MM.1S (cell line): ENCODE results near the gene NPLOC4.

Experiments used
- DNase-seq: peaks from one replicate; pipeline ENCODE4 v3.0.0-alpha.2; 2015
- H2AFZ ChIP-seq: fragments of 300-600 bp; sonication (generic); 2 replicates; pipeline ENCODE4 v1.6.0; 2016; ENCODE audit warnings: antibody characterized with exemption, low read length
- H3F3A ChIP-seq: fragments of 300-600 bp; sonication (generic); 2 replicates; pipeline ENCODE4 v1.6.1; 2016; ENCODE audit warnings: mild to moderate bottlenecking, antibody characterized with exemption, low read length, moderate library complexity, mixed read lengths; ENCODE audit not compliant: insufficient read depth
- H3K27ac ChIP-seq: fragments of 300-600 bp; sonication (generic); 2 replicates; pipeline ENCODE4 v1.5.1; 2016; ENCODE audit warnings: mild to moderate bottlenecking, low read length
- H3K27me3 ChIP-seq: fragments of 300-600 bp; sonication (generic); replicated peaks from 2 replicates; pipeline ENCODE4 v1.6.0; 2016; ENCODE audit warnings: low read length; ENCODE audit not compliant: insufficient read depth
- H3K36me3 ChIP-seq: fragments of 300-600 bp; sonication (generic); replicated peaks from 2 replicates; pipeline ENCODE4 v1.6.1; 2016; ENCODE audit warnings: mild to moderate bottlenecking, low read length, mixed read lengths; ENCODE audit not compliant: insufficient read depth
- H3K4me1 ChIP-seq: fragments of 300-600 bp; sonication (generic); 2 replicates; pipeline ENCODE4 v1.6.1; 2016; ENCODE audit warnings: low read length, mixed read lengths
- H3K4me2 ChIP-seq: fragments of 300-600 bp; sonication (generic); 2 replicates; pipeline ENCODE4 v1.6.0; 2016; ENCODE audit warnings: low read depth, low read length
- H3K4me3 ChIP-seq: fragments of 300-600 bp; sonication (generic); 2 replicates; pipeline ENCODE4 v1.5.1; 2016; ENCODE audit warnings: low read length, mixed read lengths
- H3K79me2 ChIP-seq: fragments of 300-600 bp; sonication (generic); 2 replicates; pipeline ENCODE4 v1.6.1; 2016; ENCODE audit warnings: mixed run types, low read length, mixed read lengths
- H3K9ac ChIP-seq: fragments of 300-600 bp; sonication (generic); 2 replicates; pipeline ENCODE4 v1.6.1; 2016; ENCODE audit warnings: low read length, mixed read lengths
- H3K9me2 ChIP-seq: fragments of 300-600 bp; sonication (generic); replicated peaks from 2 replicates; pipeline ENCODE4 v1.6.1; 2016; ENCODE audit warnings: mild to moderate bottlenecking, low read length, mixed read lengths; ENCODE audit not compliant: insufficient read depth
- H3K9me3 ChIP-seq: fragments of 300-600 bp; sonication (generic); replicated peaks from 2 replicates; pipeline ENCODE4 v1.6.1; 2016; ENCODE audit warnings: mild to moderate bottlenecking, low read length, mixed read lengths; ENCODE audit not compliant: insufficient read depth
- H4K20me1 ChIP-seq: fragments of 300-600 bp; sonication (generic); 2 replicates; pipeline ENCODE4 v1.6.1; 2016; ENCODE audit warnings: mild to moderate bottlenecking, low read length, moderate library complexity, mixed read lengths; ENCODE audit not compliant: insufficient read depth
- EZH2 ChIP-seq: fragments of 300-600 bp; sonication (generic); optimal IDR thresholded peaks from 2 replicates; pipeline ENCODE3; 2017; ENCODE audit warnings: low read depth, mild to moderate bottlenecking, antibody characterized with exemption, low read length, mixed read lengths
- EZH2phosphoT487 ChIP-seq: fragments of 300-600 bp; sonication (generic); IDR thresholded peaks from 2 replicates; pipeline ENCODE4 v1.6.1; 2018; ENCODE audit warnings: antibody characterized with exemption, low read length
- TF ChIP-seq, protein P1 (sequence below): fragments of 300-600 bp; sonication (generic); IDR thresholded peaks from 2 replicates; pipeline ENCODE4 v1.5.1; 2016; ENCODE audit warnings: antibody characterized with exemption, low read length, mixed read lengths

NPLOC4 gene

DNA sequence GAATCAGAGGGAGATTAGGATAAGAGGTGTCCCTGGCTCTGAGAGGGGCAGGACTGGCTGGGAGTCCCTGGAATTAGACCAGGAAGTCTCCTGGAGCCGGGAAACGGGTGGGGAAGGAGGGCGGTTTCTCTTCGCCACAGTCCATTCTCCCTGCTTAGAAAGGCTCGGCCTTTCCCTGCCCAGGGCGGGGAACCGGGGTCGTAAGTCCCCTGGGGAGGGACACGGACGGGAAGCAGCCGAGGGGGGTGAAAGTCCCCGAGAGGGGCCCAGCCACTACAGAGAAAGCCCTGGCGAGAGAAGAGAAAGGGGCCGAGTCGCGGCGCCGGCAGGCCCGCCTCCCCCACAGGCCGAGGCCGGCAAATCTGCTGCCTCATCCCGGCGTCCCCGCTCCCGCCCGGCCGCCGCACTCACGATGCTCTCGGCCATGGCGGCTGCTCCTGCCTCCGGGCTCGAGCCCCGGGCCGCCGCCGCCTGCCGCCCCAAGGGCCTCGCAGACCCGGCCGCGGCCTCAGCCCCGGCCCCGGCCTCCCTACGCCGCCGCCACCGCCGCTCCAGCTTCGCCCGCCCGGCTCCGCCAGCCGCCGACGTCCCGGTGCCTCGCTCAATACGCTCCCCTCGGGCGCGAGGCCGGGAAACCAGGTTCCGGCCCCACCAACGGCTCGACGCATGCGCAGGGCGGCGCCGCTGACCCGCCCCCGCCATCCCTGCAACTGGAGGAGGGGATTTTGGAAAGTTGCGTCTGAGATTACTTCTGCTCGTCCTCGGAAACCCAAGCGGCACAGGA lies at the start of gene NPLOC4, which contains the start of gene TSPAN10:
NPLOC4 (minus strand) TSS at position 608 of the 784 bp plus-strand sequence; CDS start at position 426, 182 bp downstream.
TSPAN10 (plus strand) TSS at position 692 of the 784 bp plus-strand sequence. CDS start 5,217 bp downstream, outside the sequence.
- Histone ChIP-seq H3K4me2 (peak within 1 kb of the TSS; percentile 65), H3K79me2 (peaks cover 50% of the 10 kb centered on the region), H3K27me3 (no peaks in the 10 kb centered on the region; the same call in 1 of the 2 replicates), H3K4me1 (peaks cover 4% of the 10 kb centered on the region), H3K9me2 (no peaks in the 10 kb centered on the region), H3K4me3 (peak within 1 kb of the TSS; percentile 100), H4K20me1 (peaks cover 5% of the 10 kb centered on the region), H3K9me3 (no peaks in the 10 kb centered on the region), H3K36me3 (no peaks in the 10 kb centered on the region), H3K9ac (peak within 1 kb of the TSS; percentile 94), H3K27ac (peak within 1 kb of the TSS; percentile 67), H3F3A (peaks cover 4% of the 10 kb centered on the region; the same call in 1 of the 2 replicates), H2AFZ (peak within 1 kb of the TSS; percentile 69)
- DNase-seq = peak; percentile 82
- TF ChIP-seq, protein P1, sequence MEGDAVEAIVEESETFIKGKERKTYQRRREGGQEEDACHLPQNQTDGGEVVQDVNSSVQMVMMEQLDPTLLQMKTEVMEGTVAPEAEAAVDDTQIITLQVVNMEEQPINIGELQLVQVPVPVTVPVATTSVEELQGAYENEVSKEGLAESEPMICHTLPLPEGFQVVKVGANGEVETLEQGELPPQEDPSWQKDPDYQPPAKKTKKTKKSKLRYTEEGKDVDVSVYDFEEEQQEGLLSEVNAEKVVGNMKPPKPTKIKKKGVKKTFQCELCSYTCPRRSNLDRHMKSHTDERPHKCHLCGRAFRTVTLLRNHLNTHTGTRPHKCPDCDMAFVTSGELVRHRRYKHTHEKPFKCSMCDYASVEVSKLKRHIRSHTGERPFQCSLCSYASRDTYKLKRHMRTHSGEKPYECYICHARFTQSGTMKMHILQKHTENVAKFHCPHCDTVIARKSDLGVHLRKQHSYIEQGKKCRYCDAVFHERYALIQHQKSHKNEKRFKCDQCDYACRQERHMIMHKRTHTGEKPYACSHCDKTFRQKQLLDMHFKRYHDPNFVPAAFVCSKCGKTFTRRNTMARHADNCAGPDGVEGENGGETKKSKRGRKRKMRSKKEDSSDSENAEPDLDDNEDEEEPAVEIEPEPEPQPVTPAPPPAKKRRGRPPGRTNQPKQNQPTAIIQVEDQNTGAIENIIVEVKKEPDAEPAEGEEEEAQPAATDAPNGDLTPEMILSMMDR = no peak
- TF ChIP-seq EZH2 (no peak), EZH2phosphoT487 (no peak)

DNA sequence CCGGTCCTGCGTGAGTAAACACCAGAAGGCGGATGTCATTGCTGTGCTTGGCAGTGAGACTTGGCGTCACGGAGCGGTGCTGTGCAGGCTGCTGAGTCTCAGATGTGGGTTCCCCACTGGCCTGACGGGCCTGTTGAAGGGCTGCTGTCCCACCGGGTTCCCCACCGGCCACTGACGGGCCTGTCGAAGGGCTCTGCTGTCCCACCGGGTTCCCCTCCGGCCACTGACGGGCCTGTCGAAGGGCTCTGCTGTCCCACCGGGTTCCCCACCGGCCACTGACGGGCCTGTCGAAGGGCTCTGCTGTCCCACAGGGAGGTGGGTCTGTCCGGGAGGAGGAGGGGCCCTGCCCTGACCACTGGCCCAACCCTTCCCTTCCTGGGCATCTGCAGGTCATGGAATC lies 49.7 kb upstream of the NPLOC4 start:
- no peak overlapping the region for H3K9ac ChIP-seq
- no peaks in the 10 kb centered on the region for H4K20me1 ChIP-seq
- H3K9me2 ChIP-seq = no peaks in the 10 kb centered on the region
- peaks cover 9% of the 10 kb centered on the region for H3K36me3 ChIP-seq
- H3F3A ChIP-seq = no peaks in the 10 kb centered on the region
- H3K79me2 ChIP-seq = peaks cover 94% of the 10 kb centered on the region
- TF ChIP-seq EZH2phosphoT487 (no peak), EZH2 (no peak)
- TF ChIP-seq, protein P1 = no peak
- H3K4me3 ChIP-seq = no peak overlapping the region
- 0 out of 2 replicates have a peak, but pooled peaks cover 16% of the 10 kb centered on the region for H3K4me1 ChIP-seq
- no peaks in the 10 kb centered on the region for H3K27me3 ChIP-seq
- H3K4me2 ChIP-seq = no peak overlapping the region
- no peak overlapping the region for H2AFZ ChIP-seq
- no peak for DNase-seq
- H3K9me3 ChIP-seq = no peaks in the 10 kb centered on the region
- H3K27ac ChIP-seq = no peak overlapping the region

DNA sequence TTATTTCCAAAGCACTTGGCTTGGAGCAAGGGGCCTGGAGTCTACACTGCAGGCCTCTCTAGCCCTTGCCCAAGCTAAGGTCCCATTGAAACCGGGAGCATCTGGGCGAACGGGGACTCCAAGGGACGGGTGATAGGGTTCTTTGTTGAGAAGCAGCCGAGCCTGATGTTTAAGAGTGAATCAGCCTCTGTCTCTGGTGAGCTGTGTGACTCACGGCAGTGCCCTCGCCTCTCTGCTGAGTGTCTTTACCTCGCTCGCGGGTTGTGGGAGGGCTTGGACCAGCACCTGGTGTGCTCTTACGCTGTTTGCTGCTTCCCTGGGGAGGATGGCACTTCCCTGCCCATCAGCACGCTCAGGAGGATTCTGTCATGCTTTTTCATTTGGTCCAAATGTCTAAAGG lies 48.2 kb upstream of the NPLOC4 start:
- Histone ChIP-seq H3K4me3 (peak overlapping the region; percentile 94), H3K27ac (no peak overlapping the region), H3K9me3 (no peaks in the 10 kb centered on the region), H4K20me1 (no peaks in the 10 kb centered on the region), H3K9ac (peak overlapping the region; percentile 88; the same call in 1 of the 2 replicates), H3K4me1 (0 out of 2 replicates have a peak, but pooled peaks cover 16% of the 10 kb centered on the region), H3K36me3 (peaks cover 7% of the 10 kb centered on the region; the same call in 1 of the 2 replicates), H3K27me3 (no peaks in the 10 kb centered on the region), H3K79me2 (peaks cover 83% of the 10 kb centered on the region), H2AFZ (no peak overlapping the region), H3F3A (no peaks in the 10 kb centered on the region), H3K9me2 (no peaks in the 10 kb centered on the region), H3K4me2 (peak overlapping the region; percentile 94)
- TF ChIP-seq EZH2phosphoT487 (no peak), EZH2 (no peak)
- TF ChIP-seq, protein P1 = no peak
- peak; percentile 21 for DNase-seq
